AG04449 (cell line): ENCODE data around the gene NUP43.
"Not testable (repeated sequence)": the region's sequence is repeated elsewhere in the genome, so short reads cannot be mapped to it uniquely, and the experiment has no call there.

ENCODE experiments used
- CTCF ChIA-PET: fragments of 350-600 bp; formaldehyde crosslinking; extraction: SDS; loops from one replicate; lab custom pipeline; 2021; ENCODE audit warnings: antibody characterized with exemption; lab: Yijun Ruan, JAX
- POLR2A ChIA-PET: fragments of 400-600, 350-600 bp; formaldehyde crosslinking; extraction: SDS; loops from one replicate; lab custom pipeline; 2020; ENCODE audit warnings: antibody characterized with exemption, inconsistent platforms; lab: Yijun Ruan, JAX
- DNase-seq: peaks from one replicate; pipeline ENCODE4 v3.0.0-alpha.2; 2010; ENCODE audit warnings: low read depth, low spot score
- H3K4me3 ChIP-seq: 2 replicates; pipeline ENCODE4 v1.5.1; 2011; ENCODE audit warnings: low read depth, mild to moderate bottlenecking, control low read depth, low read length
- CTCF ChIP-seq: IDR thresholded peaks from one replicate; pipeline ENCODE4 v1.5.1; 2011; ENCODE audit warnings: mild to moderate bottlenecking, moderate library complexity, low read length, control low read depth, inconsistent platforms; ENCODE audit not compliant: insufficient read depth; ENCODE audit errors: missing control alignments

Gene NUP43

GRCh38 chr6:149756261-149756636 is 9.9 kb upstream of the NUP43 start:
- no peak for TF ChIP-seq CTCF
- CTCF ChIA-PET = no interaction called here

GRCh38 chr6:149755300-149756260 is 9.3 kb upstream of the NUP43 start:
- ChIA-PET POLR2A (no interaction called here), CTCF (no interaction called here)
- TF ChIP-seq CTCF = no peak
- no peak for DNase-seq
- H3K4me3 ChIP-seq = no peak overlapping the region

More at GRCh38 chr6:149756261-149756636, 9.9 kb upstream of the NUP43 start:
- POLR2A ChIA-PET = no interaction called here
- DNase-seq = no peak
- no peak overlapping the region for H3K4me3 ChIP-seq

GRCh38 chr6:149754548-149754947 is 8.2 kb upstream of the NUP43 start:
- no peak overlapping the region for H3K4me3 ChIP-seq
- ChIA-PET CTCF (no interaction called here), POLR2A (no interaction called here)
- TF ChIP-seq CTCF = no peak
- no peak for DNase-seq

GRCh38 chr6:149753374-149753637 is 7.0 kb upstream of the NUP43 start:
- POLR2A ChIA-PET = interaction anchor here (1.0 kb wide), 1 partner anchor 35 kb away, joined by 3 read pairs; no protein-coding TSS in a partner anchor
- CTCF ChIA-PET = interaction anchor here (1.0 kb wide), 2 partner anchors 11 to 19 kb away, joined by 3 to 4 read pairs; no protein-coding TSS in a partner anchor

GRCh38 chr6:149752600-149753373 is 6.5 kb upstream of the NUP43 start:
- DNase-seq = no peak
- ChIA-PET CTCF (interaction anchor here (1.0 kb wide), 2 partner anchors 11 to 20 kb away, joined by 3 to 4 read pairs; no protein-coding TSS in a partner anchor), POLR2A (interaction anchor here (1.0 kb wide), 1 partner anchor 34 kb away, joined by 3 read pairs; no protein-coding TSS in a partner anchor)
- H3K4me3 ChIP-seq = no peak overlapping the region
- TF ChIP-seq CTCF = no peak

More at GRCh38 chr6:149753374-149753637, 7.0 kb upstream of the NUP43 start:
- not testable (repeated sequence) for H3K4me3 ChIP-seq, DNase-seq

GRCh38 chr6:149751920-149752319 is 5.6 kb upstream of the NUP43 start:
- CTCF ChIA-PET, POLR2A ChIA-PET, DNase-seq, H3K4me3 ChIP-seq: not testable (repeated sequence)

- POLR2A ChIA-PET = no interaction called here
- CTCF ChIA-PET = no interaction called here
- TF ChIP-seq CTCF = no peak
- H3K4me3 ChIP-seq = no peak overlapping the region; the same call in 1 of the 2 replicates
- DNase-seq = no peak
Measured at GRCh38 chr6:149751239-149751638, 4.9 kb upstream of the NUP43 start.
